ENCODE data around the gene ABCC1.

DNA sequence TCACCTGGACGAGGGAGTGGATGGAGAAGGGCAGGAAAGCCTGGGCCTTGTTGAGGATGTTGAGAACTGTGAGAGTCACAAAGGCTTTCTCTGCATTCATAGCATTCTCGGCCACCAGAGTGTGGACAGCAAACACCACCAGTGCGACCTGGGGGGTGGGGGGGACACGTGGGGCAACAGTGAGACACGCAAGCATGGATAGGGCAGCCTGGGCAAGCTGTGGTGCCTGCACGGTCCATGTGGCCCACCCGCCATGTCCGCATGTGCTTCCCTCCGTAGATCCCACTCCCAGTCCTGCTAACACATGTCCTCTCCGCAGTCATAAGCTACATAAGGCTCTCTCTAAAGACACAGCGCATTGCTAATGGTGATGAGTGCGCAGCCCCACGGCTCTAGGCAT is 239.4 kb downstream of the ABCC1 start:
- TF ChIP-seq, protein P1, sequence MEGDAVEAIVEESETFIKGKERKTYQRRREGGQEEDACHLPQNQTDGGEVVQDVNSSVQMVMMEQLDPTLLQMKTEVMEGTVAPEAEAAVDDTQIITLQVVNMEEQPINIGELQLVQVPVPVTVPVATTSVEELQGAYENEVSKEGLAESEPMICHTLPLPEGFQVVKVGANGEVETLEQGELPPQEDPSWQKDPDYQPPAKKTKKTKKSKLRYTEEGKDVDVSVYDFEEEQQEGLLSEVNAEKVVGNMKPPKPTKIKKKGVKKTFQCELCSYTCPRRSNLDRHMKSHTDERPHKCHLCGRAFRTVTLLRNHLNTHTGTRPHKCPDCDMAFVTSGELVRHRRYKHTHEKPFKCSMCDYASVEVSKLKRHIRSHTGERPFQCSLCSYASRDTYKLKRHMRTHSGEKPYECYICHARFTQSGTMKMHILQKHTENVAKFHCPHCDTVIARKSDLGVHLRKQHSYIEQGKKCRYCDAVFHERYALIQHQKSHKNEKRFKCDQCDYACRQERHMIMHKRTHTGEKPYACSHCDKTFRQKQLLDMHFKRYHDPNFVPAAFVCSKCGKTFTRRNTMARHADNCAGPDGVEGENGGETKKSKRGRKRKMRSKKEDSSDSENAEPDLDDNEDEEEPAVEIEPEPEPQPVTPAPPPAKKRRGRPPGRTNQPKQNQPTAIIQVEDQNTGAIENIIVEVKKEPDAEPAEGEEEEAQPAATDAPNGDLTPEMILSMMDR (conservative IDR thresholded peaks at IDR 0.05; ENCODE audit: low read depth, low read length) = no peak
- TF ChIP-seq EZH2 (IDR thresholded peaks at IDR 0.05; ENCODE audit: low read length, unreplicated experiment) = no peak

All from PC-3 (cell line).